Mucosa of rectum (tissue), 2 donors: ENCODE measurements around the gene LCE2A.
"Not testable (repeated sequence)": the region's sequence is repeated elsewhere in the genome, so short reads cannot be mapped to it uniquely, and the experiment has no call there.

ENCODE experiments used
- H3K27ac ChIP-seq, 2 donors: one replicate each; pipeline ENCODE4 v1.7.0; 2013; ENCODE audit warnings: inconsistent platforms in 2 of 2, low read depth in 2 of 2, low read length in 2 of 2
- H3K27me3 ChIP-seq, 2 donors: one replicate each; pipeline ENCODE4 v1.7.0; 2013; ENCODE audit warnings: low read length in 2 of 2; ENCODE audit not compliant: control insufficient read depth in 2 of 2, insufficient read depth in 2 of 2
- H3K36me3 ChIP-seq, 2 donors: one replicate each; pipeline ENCODE4 v1.7.0; 2013; ENCODE audit warnings: low read length in 2 of 2; ENCODE audit not compliant: control insufficient read depth in 2 of 2, insufficient read depth in 2 of 2
- H3K4me1 ChIP-seq, 2 donors: one replicate each; pipeline ENCODE4 v1.7.0; 2013; ENCODE audit warnings: low read length in 2 of 2, mild to moderate bottlenecking in 1 of 2; ENCODE audit not compliant: control insufficient read depth in 2 of 2, insufficient read depth in 2 of 2
- H3K4me3 ChIP-seq, 2 donors: one replicate each; pipeline ENCODE4 v1.7.0; 2013; ENCODE audit warnings: low read length in 2 of 2
- H3K9ac ChIP-seq, 2 donors: one replicate each; pipeline ENCODE4 v1.7.0; 2013; ENCODE audit warnings: low read length in 2 of 2, low read depth in 1 of 2, mild to moderate bottlenecking in 1 of 2
- H3K9me3 ChIP-seq, 2 donors: one replicate each; pipeline ENCODE4 v1.7.0; 2013; ENCODE audit warnings: low read length in 2 of 2; ENCODE audit not compliant: control insufficient read depth in 2 of 2
- donor health status: healthy.
- donor health status: Normal muscosa, but diverticular disease.

Gene LCE2A, protein sequence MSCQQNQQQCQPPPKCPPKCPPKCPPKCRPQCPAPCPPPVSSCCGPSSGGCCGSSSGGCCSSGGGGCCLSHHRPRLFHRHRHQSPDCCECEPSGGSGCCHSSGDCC

DNA sequence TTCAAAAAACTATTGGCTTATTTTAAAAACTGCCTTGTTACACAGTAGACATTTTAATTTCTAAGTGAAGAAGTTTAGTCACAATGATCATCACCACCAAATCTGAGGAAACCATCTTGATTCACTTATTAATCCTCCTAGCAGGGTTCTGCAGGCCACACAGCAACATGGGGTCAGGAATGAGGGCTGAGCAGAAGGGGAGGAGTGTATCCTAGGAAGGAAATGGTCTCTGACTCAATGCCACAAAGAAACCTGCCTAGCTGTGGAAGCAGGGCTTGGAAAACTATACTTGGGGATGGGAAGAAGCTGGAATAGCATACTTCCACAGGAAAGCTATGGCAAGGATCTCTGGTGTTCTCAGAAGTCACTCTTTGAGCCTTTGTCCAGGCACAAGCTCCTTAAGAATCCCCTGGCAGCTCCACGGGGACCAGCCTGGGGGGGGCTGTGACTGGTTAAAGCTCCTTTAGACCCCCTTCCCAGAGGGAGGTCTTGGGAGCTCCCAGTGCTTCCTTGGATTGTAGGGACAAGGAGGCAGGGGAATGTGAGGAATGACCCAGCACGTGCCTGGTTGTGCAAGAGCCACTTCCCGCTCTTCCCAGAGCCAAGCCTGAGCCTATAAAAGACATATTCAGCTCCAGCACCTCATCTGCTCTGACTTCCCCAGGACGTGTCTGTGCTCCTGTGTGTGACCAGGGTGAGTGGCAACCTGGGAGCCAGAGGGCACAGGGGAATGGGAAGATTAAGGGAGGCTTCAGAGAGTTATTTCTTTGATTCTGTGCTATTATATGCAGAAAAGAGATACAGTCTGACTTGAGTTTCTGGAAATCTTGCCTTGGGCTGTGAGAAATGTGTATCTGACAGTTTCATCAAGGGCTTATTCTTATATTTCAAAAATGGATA is at the start of gene LCE2A:
Gene LCE2A, plus strand, starts transcription at position 645 of the 900 bp plus-strand sequence. CDS start 557 bp downstream, outside the sequence.
- H3K4me1 ChIP-seq: no peaks in the 10 kb centered on the region
- H3K9ac ChIP-seq: no peak within 1 kb of the TSS
- no peaks in the 10 kb centered on the region for H3K9me3 ChIP-seq
- no peaks in the 10 kb centered on the region for H3K36me3 ChIP-seq
- H3K27ac ChIP-seq: no peak within 1 kb of the TSS
- H3K4me3 ChIP-seq: no peak within 1 kb of the TSS
- H3K27me3 ChIP-seq: no peaks in the 10 kb centered on the region

- no peak overlapping the region for H3K9ac ChIP-seq
Measured at GRCh38 chr1:152654110-152654509, 44.0 kb upstream of the LCE2A start.

DNA sequence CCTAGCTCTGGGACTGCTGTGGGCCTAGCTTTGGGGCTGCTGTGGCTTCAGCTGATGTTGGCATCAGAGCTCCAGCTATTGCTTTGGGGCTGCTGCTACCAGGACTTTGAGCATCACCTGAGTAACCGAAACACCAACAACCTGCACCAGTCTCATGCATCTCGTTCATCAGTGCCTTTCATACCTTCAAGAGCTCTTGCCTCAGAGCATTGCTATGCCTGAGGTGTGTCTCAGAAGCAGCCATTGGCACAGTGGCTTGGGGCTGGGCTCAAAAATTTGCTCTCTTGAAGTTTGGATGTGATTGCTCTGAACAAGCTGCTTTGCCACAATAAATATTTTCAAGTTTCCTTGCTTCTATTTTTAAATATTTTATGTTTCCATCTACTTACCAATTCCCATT is 41.7 kb upstream of the LCE2A start:
- no peak overlapping the region for H3K27ac ChIP-seq
- H3K4me3 ChIP-seq: no peak overlapping the region
- no peak overlapping the region for H3K9ac ChIP-seq
- H3K9me3 ChIP-seq: no peaks in the 10 kb centered on the region
- no peaks in the 10 kb centered on the region for H3K4me1 ChIP-seq
- no peaks in the 10 kb centered on the region for H3K36me3 ChIP-seq
- H3K27me3 ChIP-seq: no peaks in the 10 kb centered on the region

More at GRCh38 chr1:152654110-152654509, 44.0 kb upstream of the LCE2A start:
- Histone ChIP-seq H3K36me3 (no peaks in the 10 kb centered on the region), H3K4me3 (no peak overlapping the region), H3K27ac (no peak overlapping the region), H3K9me3 (no peaks in the 10 kb centered on the region), H3K4me1 (no peaks in the 10 kb centered on the region), H3K27me3 (no peaks in the 10 kb centered on the region)

GRCh38 chr1:152657677-152658076 is 40.5 kb upstream of the LCE2A start:
- peaks cover 0 to under 1% of the 10 kb centered on the region in 2 donors for H3K27me3 ChIP-seq
- no peak overlapping the region for H3K27ac ChIP-seq
- H3K9me3 ChIP-seq: no peaks in the 10 kb centered on the region

GRCh38 chr1:152658649-152659048 is 39.5 kb upstream of the LCE2A start:
- H3K36me3 ChIP-seq: no peaks in the 10 kb centered on the region
- H3K27me3 ChIP-seq: peaks cover 0 to 3% of the 10 kb centered on the region in 2 donors
- H3K9ac ChIP-seq: no peak overlapping the region
- no peaks in the 10 kb centered on the region for H3K4me1 ChIP-seq
- H3K27ac ChIP-seq: no peak overlapping the region
- H3K4me3 ChIP-seq: no peak overlapping the region
- no peaks in the 10 kb centered on the region for H3K9me3 ChIP-seq

More at GRCh38 chr1:152657677-152658076, 40.5 kb upstream of the LCE2A start:
- H3K4me1 ChIP-seq: no peaks in the 10 kb centered on the region
- H3K9ac ChIP-seq: no peak overlapping the region
- H3K36me3 ChIP-seq: no peaks in the 10 kb centered on the region
- H3K4me3 ChIP-seq: no peak overlapping the region

GRCh38 chr1:152663098-152663497 is 35.0 kb upstream of the LCE2A start, which contains the start of gene LCE2D:
Gene LCE2D (plus strand): TSS chr1:152663380. CDS start chr1:152664106, 726 bp downstream.
- H3K27ac ChIP-seq: no peak within 1 kb of the TSS
- H3K9ac ChIP-seq: no peak within 1 kb of the TSS
- H3K36me3 ChIP-seq: no peaks in the 10 kb centered on the region
- H3K27me3 ChIP-seq: peaks cover 0 to 3% of the 10 kb centered on the region in 2 donors
- H3K9me3 ChIP-seq: no peaks in the 10 kb centered on the region
- no peaks in the 10 kb centered on the region for H3K4me1 ChIP-seq
- no peak within 1 kb of the TSS for H3K4me3 ChIP-seq

DNA sequence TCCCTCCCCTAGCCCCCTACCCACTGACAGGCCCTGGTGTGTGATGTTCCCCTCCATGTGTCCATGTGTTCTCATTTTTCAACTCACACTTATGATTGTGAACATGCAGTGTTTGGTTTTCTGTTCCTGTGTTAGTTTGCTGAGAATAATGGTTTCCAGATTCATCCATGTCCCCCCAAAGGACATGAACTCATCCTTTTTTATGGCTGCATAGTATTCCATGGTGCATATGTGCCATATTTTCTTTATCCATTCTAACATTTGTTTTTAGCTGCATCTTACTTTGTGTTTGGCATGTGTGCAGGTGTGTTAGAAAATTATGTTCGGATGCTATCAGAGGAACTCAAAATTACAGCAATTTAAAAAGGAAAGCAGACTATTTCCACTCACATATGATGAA is 32.0 kb upstream of the LCE2A start:
- H3K27me3 ChIP-seq, H3K36me3 ChIP-seq, H3K27ac ChIP-seq, H3K9me3 ChIP-seq, H3K9ac ChIP-seq, H3K4me3 ChIP-seq, H3K4me1 ChIP-seq: not testable (repeated sequence)

GRCh38 chr1:152667648-152668047 is 30.5 kb upstream of the LCE2A start:
- H3K27ac ChIP-seq: no peak overlapping the region
- H3K4me3 ChIP-seq: no peak overlapping the region
- H3K4me1 ChIP-seq: no peaks in the 10 kb centered on the region
- H3K9ac ChIP-seq: no peak overlapping the region
- H3K27me3 ChIP-seq: peaks cover 0 to 3% of the 10 kb centered on the region in 2 donors
- H3K36me3 ChIP-seq: no peaks in the 10 kb centered on the region
- no peaks in the 10 kb centered on the region for H3K9me3 ChIP-seq

GRCh38 chr1:152673016-152673415 is 25.1 kb upstream of the LCE2A start:
- H3K27ac ChIP-seq: no peak overlapping the region
- H3K9ac ChIP-seq: no peak overlapping the region
- H3K27me3 ChIP-seq: no peaks in the 10 kb centered on the region
- no peak overlapping the region for H3K4me3 ChIP-seq
- no peaks in the 10 kb centered on the region for H3K4me1 ChIP-seq
- H3K9me3 ChIP-seq: no peaks in the 10 kb centered on the region
- no peaks in the 10 kb centered on the region for H3K36me3 ChIP-seq

DNA sequence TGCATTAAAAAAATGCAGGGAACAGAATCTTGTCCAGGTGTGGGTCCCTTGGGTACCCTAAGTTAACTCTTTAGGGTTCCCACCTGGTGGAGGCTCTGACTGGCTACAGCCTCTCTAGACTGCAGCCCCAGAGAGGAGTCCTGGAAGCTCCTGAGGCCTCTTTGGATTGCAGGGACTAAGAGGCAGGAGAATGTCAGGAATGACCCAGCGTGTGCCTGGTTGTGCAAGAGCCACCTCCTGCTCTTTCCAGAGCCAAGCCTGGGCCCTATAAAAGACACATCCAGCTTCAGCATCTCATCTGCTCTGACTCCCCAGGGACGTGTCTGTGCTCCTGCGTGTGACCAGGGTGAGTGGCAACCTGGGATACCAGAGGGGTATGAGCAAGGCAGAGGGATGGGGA is 23.2 kb upstream of the LCE2A start, which contains the start of gene LCE2C:
Gene LCE2C, plus strand, starts transcription at position 297 of the 400 bp plus-strand sequence. CDS start 737 bp downstream, outside the sequence.
- H3K9me3 ChIP-seq, H3K27me3 ChIP-seq, H3K36me3 ChIP-seq, H3K4me3 ChIP-seq, H3K9ac ChIP-seq, H3K27ac ChIP-seq, H3K4me1 ChIP-seq: not testable (repeated sequence)
